HEK293 (cell line): ENCODE measurements around the gene TP53I11.

Experiments used
- CTCF ChIA-PET: fragments of 350-600 bp; formaldehyde crosslinking; extraction: SDS; loops from one replicate; lab custom pipeline; 2021; ENCODE audit warnings: antibody characterized with exemption; lab: Yijun Ruan, JAX
- POLR2A ChIA-PET: fragments of 300-600 bp; formaldehyde crosslinking; extraction: SDS; loops from one replicate; lab custom pipeline; 2020; ENCODE audit warnings: antibody characterized with exemption, inconsistent platforms; lab: Yijun Ruan, JAX
- H3K27ac ChIP-seq: fragments of 200-500 bp; sonication (Bioruptor generic); 2 replicates; pipeline ENCODE4 v1.5.1; 2014; ENCODE audit warnings: low read depth, low read length, control low read depth, inconsistent platforms; ENCODE audit errors: extremely low read depth
- H3K36me3 ChIP-seq, 2 experiments: fragments of 200-500 bp in 1 of 2; sonication (Bioruptor generic) in 1 of 2; 1 replicate in 1 of 2; 2 replicates in 1 of 2; pipeline ENCODE4 v1.5.1; 2014 to 2017; ENCODE audit warnings: inconsistent platforms in 2 of 2, low read length in 2 of 2; ENCODE audit not compliant: control insufficient read depth in 2 of 2, insufficient read depth in 1 of 2
- H3K4me1 ChIP-seq: fragments of 200-500 bp; sonication (Bioruptor generic); 2 replicates; pipeline ENCODE4 v1.5.1; 2014; ENCODE audit warnings: mild to moderate bottlenecking, low read length, inconsistent platforms; ENCODE audit not compliant: control insufficient read depth, insufficient read depth
- H3K4me3 ChIP-seq: 2 replicates; pipeline ENCODE4 v1.5.1; 2011; ENCODE audit warnings: low read depth, mild to moderate bottlenecking, control low read depth, low read length, moderate library complexity
- H3K9me3 ChIP-seq: fragments of 200-500 bp; sonication (Bioruptor generic); 2 replicates; pipeline ENCODE4 v1.5.1; 2014; ENCODE audit warnings: low read depth, low read length, inconsistent platforms; ENCODE audit not compliant: control insufficient read depth, insufficient read depth
- BCL11A ChIP-seq: fragments of 450-650 bp; formaldehyde crosslinking; IDR thresholded peaks from 2 replicates; pipeline ENCODE4 v1.5.1; 2016; ENCODE audit warnings: low read depth, missing biosample characterization, missing genetic modification characterization
- ZNF10 ChIP-seq: fragments of 450-650 bp; formaldehyde crosslinking; IDR thresholded peaks from 2 replicates; pipeline ENCODE4 v1.5.1; 2017; ENCODE audit warnings: missing biosample characterization, missing genetic modification characterization
- ZNF248 ChIP-seq: fragments of 450-650 bp; formaldehyde crosslinking; IDR thresholded peaks from 2 replicates; pipeline ENCODE4 v1.5.1; 2017; ENCODE audit warnings: missing biosample characterization, missing genetic modification characterization
- ZNF623 ChIP-seq: fragments of 450-650 bp; formaldehyde crosslinking; IDR thresholded peaks from 2 replicates; pipeline ENCODE4 v1.5.1; 2016; ENCODE audit warnings: missing biosample characterization, missing genetic modification characterization
- ZNF768 ChIP-seq: fragments of 450-650 bp; formaldehyde crosslinking; IDR thresholded peaks from 2 replicates; pipeline ENCODE4 v1.5.1; 2018; ENCODE audit warnings: missing biosample characterization, mild to moderate bottlenecking, missing genetic modification characterization

The TP53I11 gene

GRCh38 chr11:44883277-44883676 is 67.4 kb downstream of the TP53I11 start:
- Histone ChIP-seq H3K4me3 (no peak overlapping the region), H3K27ac (no peak overlapping the region), H3K36me3 (no peaks in the 10 kb centered on the region), H3K9me3 (no peaks in the 10 kb centered on the region), H3K4me1 (no peaks in the 10 kb centered on the region)
- no peak for TF ChIP-seq BCL11A (tag by site-specific recombination)
- TF ChIP-seq ZNF10 (tag by site-specific recombination) = no peak
- TF ChIP-seq ZNF623 (tag by site-specific recombination) = no peak
- no peak for TF ChIP-seq ZNF248 (tag by site-specific recombination)
- no peak for TF ChIP-seq ZNF768
- ChIA-PET POLR2A (no interaction called here), CTCF (interaction anchor here (0.6 to 0.8 kb wide), 2 partner anchors 28 to 264 kb away, joined by 3 to 5 read pairs; no protein-coding TSS in a partner anchor)
